ENCODE data around the gene SNX20.

The SNX20 gene

DNA sequence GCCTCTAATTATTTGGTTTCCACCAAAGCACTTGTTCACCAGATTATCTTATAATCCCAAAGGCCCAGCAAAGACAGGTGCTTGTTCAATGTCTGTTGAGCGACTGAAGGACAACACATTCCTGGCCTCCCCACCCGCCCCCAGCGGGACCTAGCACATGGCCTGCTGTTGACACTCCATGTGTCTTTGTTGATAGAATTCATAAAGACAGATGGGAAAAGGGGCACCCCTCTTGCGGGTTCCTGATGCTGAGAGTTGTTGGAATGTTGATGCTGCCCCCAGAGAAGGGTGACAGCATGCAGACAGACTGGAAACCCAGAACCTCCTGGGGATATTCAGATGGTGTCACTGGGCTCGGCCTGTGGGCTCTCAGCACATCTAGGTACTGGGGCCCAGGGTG, 36.9 kb downstream of the SNX20 start:
- H3K9me3 ChIP-seq (ENCODE audit: control insufficient read depth, insufficient read depth, low read length), result no peaks in the 10 kb centered on the region

DNA sequence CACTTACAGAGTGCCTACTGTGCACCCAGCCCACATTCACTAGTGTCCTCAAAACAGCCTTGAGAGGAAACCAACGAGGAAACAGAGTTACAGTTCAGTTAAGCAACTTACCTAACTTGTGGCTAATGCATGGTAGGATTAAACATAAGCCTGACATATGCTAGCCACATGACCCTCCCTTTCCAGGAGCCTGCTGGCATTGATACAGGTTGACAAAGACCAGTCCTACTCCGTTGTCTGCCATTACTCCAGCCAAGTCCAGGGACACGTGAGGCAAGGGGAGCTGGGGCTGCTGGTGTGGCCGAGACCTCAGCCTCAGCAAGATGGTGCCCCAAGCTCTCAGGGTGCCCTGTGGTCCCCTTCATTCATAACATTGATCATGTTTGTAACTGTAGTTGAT, 37.9 kb downstream of the SNX20 start:
- H3K27me3 ChIP-seq (ENCODE audit: control insufficient read depth, insufficient read depth, low read length), result no peaks in the 10 kb centered on the region
- no peak overlapping the region for H3K9ac ChIP-seq (ENCODE audit: low read depth, low read length)
- no peaks in the 10 kb centered on the region for H3K9me3 ChIP-seq (ENCODE audit: control insufficient read depth, insufficient read depth, low read length)
- H3K4me3 ChIP-seq (ENCODE audit: low read depth, low read length), result no peak overlapping the region
- H3K4me1 ChIP-seq (ENCODE audit: control insufficient read depth, insufficient read depth, low read length), result no peaks in the 10 kb centered on the region
- H3K36me3 ChIP-seq (ENCODE audit: control insufficient read depth, insufficient read depth, low read length), result no peaks in the 10 kb centered on the region

More for the DNA sequence above, 36.9 kb downstream of the SNX20 start:
- Histone ChIP-seq H3K4me1 (ENCODE audit: control insufficient read depth, insufficient read depth, low read length) (no peaks in the 10 kb centered on the region), H3K4me3 (ENCODE audit: low read depth, low read length) (no peak overlapping the region), H3K27me3 (ENCODE audit: control insufficient read depth, insufficient read depth, low read length) (no peaks in the 10 kb centered on the region), H3K9ac (ENCODE audit: low read depth, low read length) (no peak overlapping the region), H3K36me3 (ENCODE audit: control insufficient read depth, insufficient read depth, low read length) (no peaks in the 10 kb centered on the region)

DNA sequence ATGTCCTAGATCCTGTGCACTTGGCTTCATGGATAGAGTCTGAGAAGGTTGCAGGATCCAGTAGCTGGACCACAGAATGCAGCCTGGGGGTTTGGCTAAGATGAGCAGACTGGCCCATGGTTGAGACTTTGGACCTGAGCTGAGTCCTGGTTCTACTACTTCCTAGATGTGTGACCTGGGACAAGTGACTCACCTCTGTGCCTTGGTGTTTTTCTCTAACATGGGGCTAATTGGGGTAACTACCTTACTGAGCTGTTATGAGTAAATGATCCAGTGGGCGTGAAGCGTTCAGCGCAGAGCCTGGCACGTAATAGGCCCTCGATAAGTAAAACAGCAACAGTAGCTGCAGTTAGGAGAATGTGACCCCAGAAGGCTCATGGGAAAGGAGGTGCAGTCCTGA, 38.8 kb downstream of the SNX20 start:
- H3K4me1 ChIP-seq (ENCODE audit: control insufficient read depth, insufficient read depth, low read length), result no peaks in the 10 kb centered on the region
- no peaks in the 10 kb centered on the region for H3K9me3 ChIP-seq (ENCODE audit: control insufficient read depth, insufficient read depth, low read length)
- H3K4me3 ChIP-seq (ENCODE audit: low read depth, low read length), result no peak overlapping the region
- no peak overlapping the region for H3K9ac ChIP-seq (ENCODE audit: low read depth, low read length)
- no peaks in the 10 kb centered on the region for H3K36me3 ChIP-seq (ENCODE audit: control insufficient read depth, insufficient read depth, low read length)
- no peaks in the 10 kb centered on the region for H3K27me3 ChIP-seq (ENCODE audit: control insufficient read depth, insufficient read depth, low read length)

- Histone ChIP-seq H3K9ac (ENCODE audit: low read depth, low read length) (no peak overlapping the region), H3K36me3 (ENCODE audit: control insufficient read depth, insufficient read depth, low read length) (no peaks in the 10 kb centered on the region)
Observed at GRCh38 chr16:50641818-50642187, 39.3 kb downstream of the SNX20 start.

GRCh38 chr16:50640919-50641817, 39.9 kb downstream of the SNX20 start:
- H3K9ac ChIP-seq (ENCODE audit: low read depth, low read length), result no peak overlapping the region
- no peak overlapping the region for H3K4me3 ChIP-seq (ENCODE audit: low read depth, low read length)
- H3K9me3 ChIP-seq (ENCODE audit: control insufficient read depth, insufficient read depth, low read length), result no peaks in the 10 kb centered on the region
- no peaks in the 10 kb centered on the region for H3K4me1 ChIP-seq (ENCODE audit: control insufficient read depth, insufficient read depth, low read length)
- no peaks in the 10 kb centered on the region for H3K27me3 ChIP-seq (ENCODE audit: control insufficient read depth, insufficient read depth, low read length)
- no peaks in the 10 kb centered on the region for H3K36me3 ChIP-seq (ENCODE audit: control insufficient read depth, insufficient read depth, low read length)

More at GRCh38 chr16:50641818-50642187, 39.3 kb downstream of the SNX20 start:
- Histone ChIP-seq H3K4me1 (ENCODE audit: control insufficient read depth, insufficient read depth, low read length) (no peaks in the 10 kb centered on the region), H3K4me3 (ENCODE audit: low read depth, low read length) (no peak overlapping the region), H3K27me3 (ENCODE audit: control insufficient read depth, insufficient read depth, low read length) (no peaks in the 10 kb centered on the region), H3K9me3 (ENCODE audit: control insufficient read depth, insufficient read depth, low read length) (no peaks in the 10 kb centered on the region)

GRCh38 chr16:50640391-50640790, 40.7 kb downstream of the SNX20 start:
- Histone ChIP-seq H3K4me1 (ENCODE audit: control insufficient read depth, insufficient read depth, low read length) (no peaks in the 10 kb centered on the region), H3K4me3 (ENCODE audit: low read depth, low read length) (no peak overlapping the region), H3K9ac (ENCODE audit: low read depth, low read length) (no peak overlapping the region), H3K27me3 (ENCODE audit: control insufficient read depth, insufficient read depth, low read length) (no peaks in the 10 kb centered on the region), H3K36me3 (ENCODE audit: control insufficient read depth, insufficient read depth, low read length) (no peaks in the 10 kb centered on the region), H3K9me3 (ENCODE audit: control insufficient read depth, insufficient read depth, low read length) (no peaks in the 10 kb centered on the region)

DNA sequence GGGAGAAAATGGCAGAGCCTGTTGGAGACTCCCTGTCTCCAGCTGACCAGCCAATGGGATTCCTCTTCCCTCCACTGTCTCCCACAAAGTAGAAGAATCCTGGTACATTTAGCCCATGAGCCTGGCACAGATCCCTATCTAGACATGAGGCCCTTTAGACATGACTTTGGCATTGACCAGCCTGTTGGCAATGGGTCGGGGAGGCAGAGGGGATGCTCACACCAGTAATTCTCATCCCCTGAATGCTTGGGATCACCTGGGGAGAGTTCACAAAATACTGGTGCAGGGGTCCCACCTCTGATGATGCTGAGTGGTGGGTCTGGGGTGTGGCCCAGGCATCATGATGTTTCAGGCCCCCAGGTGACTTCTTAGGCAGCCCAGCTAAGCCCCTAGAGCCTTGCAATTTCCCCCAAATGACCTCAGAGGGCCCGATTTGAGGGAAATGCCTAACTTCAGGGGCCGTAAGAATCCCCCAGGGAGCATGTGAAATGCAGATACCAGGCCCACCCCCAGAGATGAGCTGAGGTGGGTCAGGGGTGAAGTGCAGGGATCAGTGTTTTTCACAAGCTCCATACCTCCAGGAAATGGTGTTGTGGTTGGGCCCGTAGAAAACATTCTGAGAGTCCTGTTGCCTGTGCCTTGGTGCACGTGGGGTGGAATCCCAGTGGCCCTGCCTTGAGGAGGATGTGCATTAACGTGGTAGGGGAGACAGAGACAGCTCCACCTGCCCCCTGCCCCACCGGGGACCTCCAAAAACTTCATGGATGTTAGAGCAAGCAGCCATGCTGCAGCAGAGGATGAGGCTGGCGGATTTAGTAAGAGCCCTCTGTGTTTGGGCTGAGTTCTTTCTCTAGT, 42.1 kb downstream of the SNX20 start:
- Histone ChIP-seq H3K27me3 (ENCODE audit: control insufficient read depth, insufficient read depth, low read length) (no peaks in the 10 kb centered on the region), H3K9me3 (ENCODE audit: control insufficient read depth, insufficient read depth, low read length) (no peaks in the 10 kb centered on the region), H3K36me3 (ENCODE audit: control insufficient read depth, insufficient read depth, low read length) (no peaks in the 10 kb centered on the region), H3K4me1 (ENCODE audit: control insufficient read depth, insufficient read depth, low read length) (no peaks in the 10 kb centered on the region), H3K9ac (ENCODE audit: low read depth, low read length) (no peak overlapping the region), H3K4me3 (ENCODE audit: low read depth, low read length) (no peak overlapping the region)

DNA sequence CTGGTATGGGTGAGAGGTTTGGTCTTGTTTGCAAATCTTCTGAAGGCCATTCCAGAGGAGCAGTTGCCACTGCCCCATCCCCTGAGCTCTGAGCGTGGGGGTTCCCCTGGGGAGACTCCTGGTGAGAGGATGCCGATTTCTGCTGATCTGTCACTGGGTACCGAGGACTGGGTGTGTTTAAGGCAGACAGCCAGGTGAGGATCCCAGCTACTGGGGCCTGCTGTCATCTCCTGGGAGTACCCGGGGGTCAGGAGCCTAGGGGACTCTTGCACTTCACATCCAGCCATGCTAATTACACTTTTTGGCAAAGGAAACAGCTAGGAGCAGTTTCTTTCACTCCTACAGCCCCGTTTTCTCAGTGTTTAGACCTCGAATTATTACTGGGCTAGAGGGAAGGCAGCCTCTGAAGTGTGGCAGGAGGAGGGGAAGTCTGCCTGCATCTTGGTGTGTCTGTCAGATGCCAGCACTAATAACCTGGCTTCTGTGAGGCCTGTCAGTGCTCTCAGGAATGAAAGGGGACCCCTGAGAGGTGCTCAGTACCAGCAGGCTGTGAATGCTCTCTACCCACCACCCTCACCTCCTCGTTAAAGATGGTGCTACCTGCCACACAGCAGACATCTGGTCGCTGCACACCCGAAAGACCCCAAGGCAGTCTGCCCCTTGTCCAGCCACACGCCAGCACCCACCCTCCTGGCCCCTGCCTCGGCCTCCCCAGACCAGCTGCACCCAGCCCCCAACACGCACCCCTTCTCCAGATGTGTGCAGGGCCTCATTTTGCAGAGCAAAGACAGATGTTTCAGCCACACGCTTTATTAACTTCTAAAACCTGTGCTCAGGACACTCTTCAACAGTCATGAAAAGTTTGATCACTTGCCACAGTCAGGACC, 43.2 kb downstream of the SNX20 start:
- Histone ChIP-seq H3K9ac (ENCODE audit: low read depth, low read length) (no peak overlapping the region), H3K4me1 (ENCODE audit: control insufficient read depth, insufficient read depth, low read length) (no peaks in the 10 kb centered on the region), H3K9me3 (ENCODE audit: control insufficient read depth, insufficient read depth, low read length) (no peaks in the 10 kb centered on the region), H3K4me3 (ENCODE audit: low read depth, low read length) (no peak overlapping the region), H3K36me3 (ENCODE audit: control insufficient read depth, insufficient read depth, low read length) (no peaks in the 10 kb centered on the region), H3K27me3 (ENCODE audit: control insufficient read depth, insufficient read depth, low read length) (no peaks in the 10 kb centered on the region)

GRCh38 chr16:50636753-50637374, 44.2 kb downstream of the SNX20 start:
- no peak overlapping the region for H3K9ac ChIP-seq (ENCODE audit: low read depth, low read length)
- H3K36me3 ChIP-seq (ENCODE audit: control insufficient read depth, insufficient read depth, low read length), result no peaks in the 10 kb centered on the region
- H3K4me3 ChIP-seq (ENCODE audit: low read depth, low read length), result no peak overlapping the region
- H3K4me1 ChIP-seq (ENCODE audit: control insufficient read depth, insufficient read depth, low read length), result no peaks in the 10 kb centered on the region
- H3K27me3 ChIP-seq (ENCODE audit: control insufficient read depth, insufficient read depth, low read length), result no peaks in the 10 kb centered on the region
- no peaks in the 10 kb centered on the region for H3K9me3 ChIP-seq (ENCODE audit: control insufficient read depth, insufficient read depth, low read length)

DNA sequence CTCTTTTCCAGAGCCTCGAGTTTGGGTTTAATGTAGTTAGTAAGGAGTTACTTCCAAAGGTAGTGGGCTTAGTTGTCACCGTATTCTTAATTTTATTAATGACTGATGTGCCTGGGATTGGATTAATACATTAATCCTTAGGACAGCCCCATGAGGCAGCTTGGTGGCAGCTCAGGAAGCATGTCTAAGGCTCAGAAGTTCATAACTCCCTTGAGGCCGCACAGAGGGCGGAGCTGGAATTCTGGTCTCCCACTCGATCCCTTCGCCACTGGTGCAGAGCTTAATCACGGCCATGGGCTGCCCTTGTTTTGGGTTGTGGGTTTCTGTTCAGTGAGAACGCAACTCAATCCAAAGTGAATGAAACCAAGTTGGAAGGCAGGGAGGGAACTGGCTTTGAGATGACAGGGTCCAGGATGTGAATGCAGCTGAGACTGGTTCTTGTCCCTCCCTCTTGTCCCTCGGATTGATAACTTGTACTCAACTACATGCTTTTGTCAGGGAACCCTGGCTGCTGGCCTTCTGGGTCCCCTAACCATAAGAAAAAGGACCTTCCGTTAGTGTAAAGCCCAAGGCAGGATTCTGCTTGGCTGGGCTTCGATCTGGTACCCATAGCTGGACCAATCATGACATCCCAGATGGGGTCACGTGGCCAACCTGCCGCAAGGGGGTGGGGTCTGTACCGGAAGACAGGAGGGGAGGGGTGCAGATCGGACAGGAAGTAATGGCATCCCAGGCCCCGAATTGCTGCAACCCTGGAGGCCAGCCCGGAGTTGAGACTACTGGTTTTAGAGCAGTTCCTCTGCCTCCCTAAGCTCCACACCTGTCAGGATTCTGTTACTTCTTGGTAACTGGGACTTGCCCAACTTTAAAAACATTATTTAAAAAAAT, 45.4 kb downstream of the SNX20 start:
- no peak overlapping the region for H3K9ac ChIP-seq (ENCODE audit: low read depth, low read length)
- no peaks in the 10 kb centered on the region for H3K36me3 ChIP-seq (ENCODE audit: control insufficient read depth, insufficient read depth, low read length)
- no peaks in the 10 kb centered on the region for H3K27me3 ChIP-seq (ENCODE audit: control insufficient read depth, insufficient read depth, low read length)
- H3K9me3 ChIP-seq (ENCODE audit: control insufficient read depth, insufficient read depth, low read length), result no peaks in the 10 kb centered on the region
- no peak overlapping the region for H3K4me3 ChIP-seq (ENCODE audit: low read depth, low read length)
- no peaks in the 10 kb centered on the region for H3K4me1 ChIP-seq (ENCODE audit: control insufficient read depth, insufficient read depth, low read length)

All from iPS-15b (cell line).